SK-N-SH (cell line): ENCODE data around the gene HMGCL. TPM values are rescaled to one million over a fixed set of nuclear protein-coding genes. Genes with fewer than 3 reads are reported as not detected.
"Not testable (repeated sequence)": the region's sequence is repeated elsewhere in the genome, so short reads cannot be mapped to it uniquely, and the experiment has no call there.

Experiments used
- CTCF ChIA-PET: fragments of 300-600, 350-600 bp; formaldehyde crosslinking; extraction: SDS; loops from one replicate; lab custom pipeline; 2021; lab: Yijun Ruan, JAX
- POLR2A ChIA-PET: fragments of 350-600 bp; sonication (Branson Sonifier 250); formaldehyde crosslinking; extraction: SDS; loops from one replicate; lab custom pipeline; 2020; ENCODE audit warnings: antibody characterized with exemption, inconsistent platforms; lab: Yijun Ruan, JAX
- DNase-seq: peaks from one replicate; pipeline ENCODE4 v3.0.0; 2012
- H2AFZ ChIP-seq: fragments of 200-600 bp; sonication (generic); 2 replicates; pipeline ENCODE4 v1.8.1; 2016; ENCODE audit warnings: antibody characterized with exemption, mild to moderate bottlenecking, low read depth
- H3F3A ChIP-seq: fragments of 200-600 bp; sonication (generic); replicated peaks from 2 replicates; pipeline ENCODE3; 2016; ENCODE audit warnings: antibody characterized with exemption, mild to moderate bottlenecking; ENCODE audit not compliant: insufficient read depth
- H3K27ac ChIP-seq, 2 experiments: fragments of 200-500 bp in 1 of 2; fragments of 200-600 bp in 1 of 2; sonication (Bioruptor generic) in 1 of 2; sonication (generic), shearing (Covaris generic) in 1 of 2; 2 replicates each; pipeline versions ENCODE4 v1.5.1 to v1.6.1; 2014 to 2016; ENCODE audit warnings: low read depth in 2 of 2, inconsistent platforms in 1 of 2, low read length in 1 of 2, mild to moderate bottlenecking in 1 of 2, mixed read lengths in 1 of 2
- H3K27me3 ChIP-seq: fragments of 200-600 bp; sonication (generic), shearing (Covaris generic); 2 replicates; pipeline ENCODE4 v1.6.1; 2016; ENCODE audit warnings: mixed run types; ENCODE audit not compliant: insufficient read depth
- H3K36me3 ChIP-seq, 2 experiments: fragments of 200-500 bp in 1 of 2; fragments of 200-600 bp in 1 of 2; sonication (Bioruptor generic) in 1 of 2; sonication (generic) in 1 of 2; replicated peaks in 1 of 2; 2 replicates each; pipeline versions ENCODE3 to v1.5.1; 2014 to 2016; ENCODE audit warnings: low read length in 1 of 2, mild to moderate bottlenecking in 1 of 2; ENCODE audit not compliant: insufficient read depth in 2 of 2, control insufficient read depth in 1 of 2
- H3K4me1 ChIP-seq, 2 experiments: fragments of 200-500 bp in 1 of 2; fragments of 200-600 bp in 1 of 2; sonication (Bioruptor generic) in 1 of 2; sonication (generic), shearing (Covaris generic) in 1 of 2; 2 replicates each; pipeline versions ENCODE4 v1.5.1 to v1.6.1; 2014 to 2016; ENCODE audit warnings: low read depth in 1 of 2, low read length in 1 of 2, mixed run types in 1 of 2; ENCODE audit not compliant: insufficient read depth in 2 of 2, control insufficient read depth in 1 of 2
- H3K4me2 ChIP-seq: fragments of 200-600 bp; sonication (generic), shearing (Covaris generic); 2 replicates; pipeline ENCODE4 v1.6.1; 2017; ENCODE audit warnings: mixed run types
- H3K4me3 ChIP-seq, 2 experiments: fragments of 200-500 bp in 1 of 2; fragments of 200-600 bp in 1 of 2; sonication (Bioruptor generic) in 1 of 2; sonication (generic), shearing (Covaris generic) in 1 of 2; 2 replicates each; pipeline versions ENCODE4 v1.5.1 to v1.8.1; 2014 to 2016; ENCODE audit warnings: low read depth in 2 of 2, inconsistent platforms in 1 of 2, low read length in 1 of 2, mild to moderate bottlenecking in 1 of 2, mixed read lengths in 1 of 2, moderate library complexity in 1 of 2
- H3K79me2 ChIP-seq: fragments of 200-600 bp; sonication (generic); 2 replicates; pipeline ENCODE4 v1.8.1; 2017; ENCODE audit warnings: mild to moderate bottlenecking; ENCODE audit not compliant: insufficient read depth
- H3K9ac ChIP-seq: fragments of 200-600 bp; sonication (generic); 2 replicates; pipeline ENCODE4 v1.6.1; 2017; ENCODE audit warnings: mixed run types
- H3K9me2 ChIP-seq: fragments of 200-600 bp; sonication (generic); 2 replicates; pipeline ENCODE4 v1.6.1; 2017; ENCODE audit warnings: mixed run types
- H3K9me3 ChIP-seq: fragments of 200-600 bp; sonication (generic); 2 replicates; pipeline ENCODE4 v1.6.1; 2017; ENCODE audit warnings: mixed run types, mild to moderate bottlenecking, moderate library complexity
- H4K20me1 ChIP-seq: fragments of 200-600 bp; sonication (generic); 2 replicates; pipeline ENCODE4 v1.6.1; 2017; ENCODE audit warnings: mild to moderate bottlenecking, mixed run types; ENCODE audit not compliant: insufficient read depth
- CHD2 ChIP-seq: fragments of 150-350 bp; IDR thresholded peaks from 2 replicates; pipeline ENCODE4 v1.6.1; 2018; ENCODE audit warnings: low read length; ENCODE audit not compliant: partially characterized antibody
- FOSL2 ChIP-seq: IDR thresholded peaks from 2 replicates; pipeline ENCODE4 v1.4.0; 2012; ENCODE audit warnings: low read depth, mild to moderate bottlenecking, moderate library complexity, borderline replicate concordance
- MEF2A ChIP-seq: IDR thresholded peaks from 2 replicates; pipeline ENCODE4 v1.4.0; 2012; ENCODE audit warnings: low read depth, borderline replicate concordance
- SIN3A ChIP-seq: IDR thresholded peaks from 2 replicates; pipeline ENCODE4 v1.6.1; 2012; ENCODE audit warnings: low read depth, mild to moderate bottlenecking, low read length, moderate library complexity, borderline replicate concordance
- WGBS: methylation state at CpG from one replicate; pipeline ENCODE4 v1.1.6; 2017; ENCODE audit warnings: low lambda C conversion rate; 5-methylcytosine and 5-hydroxymethylcytosine counted together
- polyA plus RNA-seq, 3 experiments: library from polyadenylated mRNA; depleted of rRNA; stranded (reverse); fragments of >200 nt; gene quantifications; 2 replicates each; pipeline ENCODE4 v1.2.3, GENCODE V29; 2012
- TF ChIP-seq, protein P1 (sequence below): fragments of 150-350 bp; IDR thresholded peaks from 2 replicates; pipeline ENCODE4 v1.6.1; 2017; ENCODE audit warnings: antibody characterized with exemption, low read length, low read depth, borderline replicate concordance
- TF ChIP-seq, protein P2 (sequence below): fragments of 150-350 bp; IDR thresholded peaks from 2 replicates; pipeline ENCODE4 v1.6.1; 2016; ENCODE audit warnings: mild to moderate bottlenecking, low read depth, low read length
- TF ChIP-seq, protein P3 (sequence below): IDR thresholded peaks from 2 replicates; pipeline ENCODE4 v1.4.0; 2012; ENCODE audit warnings: low read depth

The HMGCL gene
- polyA plus RNA-seq, 1 of the 3 experiments (the other 2 are of a cell fraction) = 28.2 TPM

DNA sequence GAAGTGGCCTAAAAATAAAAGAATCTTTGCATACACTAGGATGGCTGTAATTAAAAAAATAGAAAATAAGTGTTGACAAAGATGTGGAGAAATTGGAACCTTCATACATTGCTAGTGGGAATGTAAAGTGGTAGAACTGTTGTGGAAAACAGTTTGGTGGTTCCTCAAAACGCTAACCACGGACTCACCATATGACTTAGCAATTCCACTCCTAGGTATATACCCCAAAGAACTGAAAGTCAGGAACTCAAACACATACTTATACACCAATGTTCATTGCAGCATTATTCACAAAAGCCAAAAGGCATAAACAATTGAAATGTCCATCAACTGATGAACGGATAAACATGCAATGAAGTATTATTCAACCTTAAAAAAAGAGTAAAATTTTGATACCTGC is 10.8 kb upstream of the HMGCL start:
- Histone ChIP-seq H3K27me3 (no peaks in the 10 kb centered on the region), H3F3A (no peaks in the 10 kb centered on the region), H4K20me1 (no peaks in the 10 kb centered on the region), H3K4me1 (peaks cover 0 to 6% of the 10 kb centered on the region in 2 experiments; a peak in 1 of 4 replicates), H3K79me2 (no peaks in the 10 kb centered on the region), H2AFZ (no peak overlapping the region), H3K9me2 (no peaks in the 10 kb centered on the region), H3K27ac (no peak overlapping the region), H3K4me3 (no peak overlapping the region), H3K4me2 (no peak overlapping the region), H3K9me3 (no peaks in the 10 kb centered on the region), H3K36me3 (no peaks in the 10 kb centered on the region), H3K9ac (no peak overlapping the region)
- POLR2A ChIA-PET = no interaction called here
- DNase-seq = no peak
- WGBS = 53% methylated on average over 3 of the region's 3 CpGs
- TF ChIP-seq, protein P1, sequence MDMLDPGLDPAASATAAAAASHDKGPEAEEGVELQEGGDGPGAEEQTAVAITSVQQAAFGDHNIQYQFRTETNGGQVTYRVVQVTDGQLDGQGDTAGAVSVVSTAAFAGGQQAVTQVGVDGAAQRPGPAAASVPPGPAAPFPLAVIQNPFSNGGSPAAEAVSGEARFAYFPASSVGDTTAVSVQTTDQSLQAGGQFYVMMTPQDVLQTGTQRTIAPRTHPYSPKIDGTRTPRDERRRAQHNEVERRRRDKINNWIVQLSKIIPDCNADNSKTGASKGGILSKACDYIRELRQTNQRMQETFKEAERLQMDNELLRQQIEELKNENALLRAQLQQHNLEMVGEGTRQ = no peak
- TF ChIP-seq SIN3A = no peak
- TF ChIP-seq, protein P2, sequence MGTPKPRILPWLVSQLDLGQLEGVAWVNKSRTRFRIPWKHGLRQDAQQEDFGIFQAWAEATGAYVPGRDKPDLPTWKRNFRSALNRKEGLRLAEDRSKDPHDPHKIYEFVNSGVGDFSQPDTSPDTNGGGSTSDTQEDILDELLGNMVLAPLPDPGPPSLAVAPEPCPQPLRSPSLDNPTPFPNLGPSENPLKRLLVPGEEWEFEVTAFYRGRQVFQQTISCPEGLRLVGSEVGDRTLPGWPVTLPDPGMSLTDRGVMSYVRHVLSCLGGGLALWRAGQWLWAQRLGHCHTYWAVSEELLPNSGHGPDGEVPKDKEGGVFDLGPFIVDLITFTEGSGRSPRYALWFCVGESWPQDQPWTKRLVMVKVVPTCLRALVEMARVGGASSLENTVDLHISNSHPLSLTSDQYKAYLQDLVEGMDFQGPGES = no peak
- no peak for TF ChIP-seq MEF2A
- CTCF ChIA-PET = no interaction called here

DNA sequence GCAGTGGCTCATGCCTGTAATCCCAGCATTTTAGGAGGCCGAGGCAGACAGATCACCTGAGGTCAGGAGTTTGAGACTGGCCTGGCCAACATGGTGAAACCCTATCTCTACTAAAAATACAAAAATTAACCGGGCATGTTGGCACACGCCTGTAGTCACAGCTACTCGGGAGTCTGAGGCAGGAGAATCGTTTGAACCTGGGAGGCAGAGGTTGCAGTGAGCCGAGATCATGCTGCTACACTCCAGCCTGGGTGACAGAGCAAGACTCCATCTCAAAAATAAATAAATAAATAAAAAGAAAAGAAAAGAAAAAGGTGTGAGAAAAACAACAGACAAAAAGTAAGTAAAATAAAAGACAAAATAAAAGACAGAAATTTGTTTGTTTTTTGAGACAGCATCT is 8.9 kb upstream of the HMGCL start:
- H3K4me3 ChIP-seq, H3K4me1 ChIP-seq, H3F3A ChIP-seq, H3K9me3 ChIP-seq, H3K36me3 ChIP-seq, H3K9ac ChIP-seq, POLR2A ChIA-PET, H3K79me2 ChIP-seq, H3K4me2 ChIP-seq, H3K27ac ChIP-seq, H4K20me1 ChIP-seq, DNase-seq, H3K27me3 ChIP-seq, H3K9me2 ChIP-seq, H2AFZ ChIP-seq: not testable (repeated sequence)
- 49% methylated on average over 6 of the region's 6 CpGs for WGBS
- CTCF ChIA-PET = interaction anchor here (0.7 to 1.4 kb wide), 4 partner anchors 14 to 32 kb away, joined by 3 to 7 read pairs (median 3); no protein-coding TSS in a partner anchor

DNA sequence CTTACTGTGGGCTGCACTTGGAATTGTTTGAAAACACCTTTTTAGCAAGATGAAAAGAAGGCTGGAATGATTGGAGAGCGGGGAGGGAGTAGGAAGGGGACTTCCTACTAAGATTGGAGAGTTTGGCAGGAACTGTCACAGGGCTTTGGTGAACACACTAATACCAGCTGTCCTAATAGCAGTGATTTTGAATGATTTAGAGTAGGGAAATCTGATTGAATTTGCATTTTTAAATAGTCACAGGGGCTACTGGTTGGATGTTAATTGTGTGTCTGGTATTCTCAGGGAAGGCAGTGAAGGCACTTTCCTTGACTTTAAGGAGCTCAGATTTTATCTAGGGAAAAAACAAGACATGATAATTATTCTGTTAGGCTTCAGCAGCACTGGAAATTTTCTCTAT is 2.5 kb upstream of the HMGCL start:
- CTCF ChIA-PET = no interaction called here

DNA sequence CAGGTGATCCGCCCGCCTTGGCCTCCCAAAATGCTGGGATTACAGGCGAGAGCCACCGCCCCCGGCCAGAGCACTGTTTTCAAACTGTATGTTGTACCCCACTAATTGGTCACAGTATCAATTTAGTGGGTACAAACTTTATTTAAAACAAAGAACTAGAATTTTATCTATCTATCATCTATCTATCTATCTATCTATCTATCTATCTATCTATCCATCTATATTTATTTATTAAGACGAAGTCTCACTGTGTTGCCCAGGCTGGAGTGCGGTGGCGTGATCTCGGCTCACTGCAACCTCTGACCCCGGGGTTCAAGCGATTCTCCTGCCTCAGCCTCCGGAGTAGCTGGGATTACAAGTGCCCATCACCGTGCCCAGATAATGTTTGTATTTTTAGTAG is 1.4 kb upstream of the HMGCL start:
- H3K4me2 ChIP-seq, H3K9me2 ChIP-seq, H3K4me3 ChIP-seq, H2AFZ ChIP-seq, H3K4me1 ChIP-seq, H3K36me3 ChIP-seq, H3K27ac ChIP-seq, H4K20me1 ChIP-seq, POLR2A ChIA-PET, H3F3A ChIP-seq, H3K9me3 ChIP-seq, DNase-seq, H3K27me3 ChIP-seq, H3K9ac ChIP-seq: not testable (repeated sequence)
- peaks cover 17% of the 10 kb centered on the region; the same call in 1 of the 2 replicates for H3K79me2 ChIP-seq
- WGBS = 96% methylated on average over 13 of the region's 13 CpGs
- CTCF ChIA-PET = interaction anchor here (3.1 kb wide), 1 partner anchor 16 kb away, joined by 17 read pairs; no protein-coding TSS in a partner anchor

More for the DNA sequence above, 2.5 kb upstream of the HMGCL start:
- Histone ChIP-seq H3K9ac (no peak overlapping the region), H2AFZ (peak overlapping the region; percentile 56), H3K9me2 (no peaks in the 10 kb centered on the region), H4K20me1 (no peaks in the 10 kb centered on the region), H3K4me3 (no peak overlapping the region), H3K79me2 (peaks cover 17% of the 10 kb centered on the region; the same call in 1 of the 2 replicates), H3K27me3 (no peaks in the 10 kb centered on the region), H3K4me2 (no peak overlapping the region), H3F3A (no peaks in the 10 kb centered on the region), H3K27ac (no peak overlapping the region), H3K9me3 (no peaks in the 10 kb centered on the region), H3K4me1 (peaks cover 2 to 8% of the 10 kb centered on the region in 2 experiments; a peak in 2 of 4 replicates), H3K36me3 (no peaks in the 10 kb centered on the region)
- POLR2A ChIA-PET = no interaction called here
- no peak for DNase-seq
- WGBS = 89% methylated on average over 1 of the region's 1 CpG
- TF ChIP-seq CHD2 = no peak
- TF ChIP-seq, protein P3, sequence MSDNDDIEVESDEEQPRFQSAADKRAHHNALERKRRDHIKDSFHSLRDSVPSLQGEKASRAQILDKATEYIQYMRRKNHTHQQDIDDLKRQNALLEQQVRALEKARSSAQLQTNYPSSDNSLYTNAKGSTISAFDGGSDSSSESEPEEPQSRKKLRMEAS = no peak
- TF ChIP-seq FOSL2 = no peak
- TF ChIP-seq MEF2A = no peak
- TF ChIP-seq, all 33 proteins: peak for 0
